Measurements from ENCODE around the gene PIM1.

- TF ChIP-seq CTCF (conservative IDR thresholded peaks at IDR 0.05; ENCODE audit: low read length) (no peak), EZH2phosphoT487 (IDR thresholded peaks at IDR 0.05; ENCODE audit: borderline replicate concordance) (no peak)
Measured at GRCh38 chr6:37188962-37189510, 19.1 kb downstream of the PIM1 start.

Data from Loucy (cell line).